ENCODE results near the gene STN1.

GRCh38 chr10:103951942-103952341, 34.0 kb upstream of the STN1 start:
- TF ChIP-seq CTCF (IDR thresholded peaks at IDR 0.05; ENCODE audit: low read depth, low read length): no peak
- no peak for TF ChIP-seq EZH2phosphoT487 (IDR thresholded peaks at IDR 0.05; ENCODE audit: low read depth)

All from OCI-LY3 (cell line).